Fibroblast of pulmonary artery (primary cell): ENCODE measurements around the gene TMC4.

Experiments
- DNase-seq: peaks from one replicate; pipeline ENCODE4 v3.0.0-alpha.2; 2010; ENCODE audit warnings: low read depth
- H3K4me3 ChIP-seq: replicated peaks from 2 replicates; pipeline ENCODE4 v1.5.1; 2011; ENCODE audit warnings: low read depth, mild to moderate bottlenecking, control low read depth, low read length, moderate library complexity
- TF ChIP-seq, protein P1 (sequence below): IDR thresholded peaks from 2 replicates; pipeline ENCODE4 v1.5.1; 2011; ENCODE audit warnings: mild to moderate bottlenecking, control low read depth, low read length, inconsistent platforms; ENCODE audit errors: missing control alignments

The TMC4 gene

DNA sequence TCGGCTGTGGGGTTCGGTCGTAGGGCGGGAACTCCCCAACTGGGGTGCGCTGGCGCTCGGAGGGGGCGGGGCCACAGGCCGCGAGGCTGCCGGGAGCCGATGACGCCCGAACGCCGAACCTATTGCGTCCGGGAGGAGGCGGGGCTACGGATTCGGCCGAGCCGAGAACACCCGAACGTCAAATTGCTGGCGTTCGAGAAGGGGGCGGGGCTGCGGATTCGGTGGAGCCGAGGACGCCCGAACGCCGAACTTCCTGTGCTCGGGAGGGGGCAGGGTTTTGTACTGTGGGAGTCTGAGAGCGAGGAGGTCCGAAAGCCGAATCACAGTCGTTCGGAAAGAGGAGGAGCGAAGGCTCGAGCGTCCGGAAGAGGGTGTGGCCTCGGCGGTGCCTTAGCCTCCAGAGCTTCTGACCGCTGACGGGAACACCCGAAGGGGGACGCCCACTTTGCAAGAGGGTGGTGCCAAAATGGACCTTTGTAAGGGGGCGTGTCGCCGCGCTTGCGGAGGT, 17.6 kb upstream of the TMC4 start:
- TF ChIP-seq, protein P1, sequence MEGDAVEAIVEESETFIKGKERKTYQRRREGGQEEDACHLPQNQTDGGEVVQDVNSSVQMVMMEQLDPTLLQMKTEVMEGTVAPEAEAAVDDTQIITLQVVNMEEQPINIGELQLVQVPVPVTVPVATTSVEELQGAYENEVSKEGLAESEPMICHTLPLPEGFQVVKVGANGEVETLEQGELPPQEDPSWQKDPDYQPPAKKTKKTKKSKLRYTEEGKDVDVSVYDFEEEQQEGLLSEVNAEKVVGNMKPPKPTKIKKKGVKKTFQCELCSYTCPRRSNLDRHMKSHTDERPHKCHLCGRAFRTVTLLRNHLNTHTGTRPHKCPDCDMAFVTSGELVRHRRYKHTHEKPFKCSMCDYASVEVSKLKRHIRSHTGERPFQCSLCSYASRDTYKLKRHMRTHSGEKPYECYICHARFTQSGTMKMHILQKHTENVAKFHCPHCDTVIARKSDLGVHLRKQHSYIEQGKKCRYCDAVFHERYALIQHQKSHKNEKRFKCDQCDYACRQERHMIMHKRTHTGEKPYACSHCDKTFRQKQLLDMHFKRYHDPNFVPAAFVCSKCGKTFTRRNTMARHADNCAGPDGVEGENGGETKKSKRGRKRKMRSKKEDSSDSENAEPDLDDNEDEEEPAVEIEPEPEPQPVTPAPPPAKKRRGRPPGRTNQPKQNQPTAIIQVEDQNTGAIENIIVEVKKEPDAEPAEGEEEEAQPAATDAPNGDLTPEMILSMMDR = no peak
- H3K4me3 ChIP-seq = peak overlapping the region; percentile 84
- DNase-seq = peak; percentile 100

DNA sequence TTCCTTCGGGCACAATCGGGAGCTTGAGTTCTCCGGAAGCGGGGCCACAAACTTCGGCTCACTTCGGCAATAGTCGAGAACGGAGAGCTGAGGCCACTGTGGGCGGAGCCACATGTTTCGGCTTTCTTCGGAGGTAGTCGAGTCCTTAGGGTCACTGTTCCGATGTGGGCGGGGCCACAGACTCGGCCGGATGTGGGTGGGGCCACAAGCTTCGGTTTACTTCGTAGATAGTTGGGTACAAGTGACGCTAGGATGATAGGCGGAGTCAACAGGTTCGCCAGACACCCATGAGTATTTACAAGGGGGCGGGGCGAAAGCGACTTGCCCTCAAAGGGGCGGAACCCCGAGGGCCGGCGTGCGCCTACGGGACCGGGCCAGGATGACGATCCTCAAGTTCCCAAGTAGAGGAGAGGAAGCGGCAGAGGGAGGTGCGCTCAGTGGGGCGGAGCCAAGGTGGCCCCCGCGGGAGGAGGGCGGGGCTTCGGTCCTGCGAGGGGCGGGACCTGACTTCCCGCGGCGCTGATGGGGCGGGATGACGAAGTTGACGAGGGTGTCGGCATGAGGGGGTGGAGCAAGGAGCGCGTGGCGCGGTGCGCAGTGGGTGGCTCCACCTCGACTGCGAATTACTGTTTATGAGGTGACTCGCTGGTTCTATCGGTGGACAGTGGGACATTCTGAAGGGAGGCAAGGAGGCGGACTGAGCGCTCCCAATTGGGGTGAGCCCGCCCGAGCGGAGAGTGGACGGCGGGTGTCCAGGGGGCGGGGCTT, 17.0 kb upstream of the TMC4 start:
- H3K4me3 ChIP-seq = peak overlapping the region; percentile 84

DNA sequence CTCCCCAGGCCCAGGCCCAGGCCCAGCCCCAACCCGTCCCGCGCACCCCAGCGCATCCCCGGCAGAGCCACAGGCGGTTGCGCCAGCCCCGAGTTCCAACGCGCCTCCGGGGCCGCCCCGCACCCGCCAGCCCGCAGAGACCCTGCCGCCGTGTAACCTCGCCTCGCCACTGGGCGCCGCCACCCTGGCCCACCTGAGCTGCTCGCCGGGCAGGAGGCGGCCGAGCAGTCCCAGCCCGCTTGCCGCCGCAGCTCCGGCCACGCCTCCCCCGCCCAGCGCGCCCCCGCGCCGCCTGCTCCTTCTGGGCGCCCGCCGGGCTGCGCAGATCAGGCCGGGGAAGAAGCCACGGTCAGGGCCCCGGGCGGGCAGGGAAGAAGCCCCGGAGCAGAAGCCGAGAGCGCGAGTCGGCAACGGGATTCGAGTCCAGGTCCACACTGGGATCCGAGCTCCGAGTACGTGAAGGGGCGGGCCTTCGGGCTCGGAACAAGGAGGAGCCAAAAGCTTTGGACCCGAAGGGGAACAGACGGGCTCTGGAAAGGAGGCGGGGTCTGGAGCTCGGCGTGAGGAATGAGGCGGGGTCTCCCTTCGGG, 16.3 kb upstream of the TMC4 start, which contains the start of gene MBOAT7:
Gene MBOAT7 (minus strand): TSS at position 436 of the 590 bp plus-strand sequence. CDS start 1,072 bp downstream, outside the sequence.
- TF ChIP-seq, protein P1 = no peak
- DNase-seq = no peak
- peak within 1 kb of the TSS; percentile 84 for H3K4me3 ChIP-seq

More for the DNA sequence above, 17.0 kb upstream of the TMC4 start:
- peak; percentile 100 for DNase-seq
- TF ChIP-seq, protein P1 = no peak

DNA sequence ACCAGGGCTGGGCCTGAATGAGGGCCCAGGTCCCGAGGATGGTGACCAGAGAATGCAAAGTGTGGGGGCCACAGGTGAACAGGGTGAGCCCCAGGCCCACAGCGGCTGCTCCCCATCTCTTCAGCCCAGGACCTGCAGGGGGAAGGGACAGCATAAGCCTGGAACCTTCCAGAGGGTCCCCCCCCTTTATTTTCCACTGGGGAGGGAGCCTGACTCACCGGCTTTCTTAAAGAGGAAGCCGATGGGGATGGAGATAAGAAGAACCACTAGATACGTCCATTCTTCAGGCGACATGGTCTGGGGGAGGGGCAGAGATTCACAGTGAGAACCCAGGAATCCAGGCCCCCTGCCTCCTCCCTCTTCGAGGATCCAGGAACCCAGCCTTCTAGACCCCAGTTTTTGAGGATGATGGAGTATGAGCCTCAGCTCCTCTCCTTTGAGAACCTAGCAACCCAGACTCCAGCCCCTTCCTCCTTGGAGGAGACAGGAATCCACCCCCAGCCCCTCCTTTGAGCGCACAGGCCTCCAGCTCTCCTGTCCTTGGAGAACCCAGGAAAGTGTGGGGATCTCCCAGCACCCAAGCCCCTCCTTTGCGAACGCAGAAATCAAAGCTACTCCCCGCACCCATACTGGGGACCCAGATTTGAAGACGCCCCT, 15.4 kb upstream of the TMC4 start:
- TF ChIP-seq, protein P1 = no peak
- peak overlapping the region; percentile 80 for H3K4me3 ChIP-seq
- DNase-seq = peak; percentile 42

DNA sequence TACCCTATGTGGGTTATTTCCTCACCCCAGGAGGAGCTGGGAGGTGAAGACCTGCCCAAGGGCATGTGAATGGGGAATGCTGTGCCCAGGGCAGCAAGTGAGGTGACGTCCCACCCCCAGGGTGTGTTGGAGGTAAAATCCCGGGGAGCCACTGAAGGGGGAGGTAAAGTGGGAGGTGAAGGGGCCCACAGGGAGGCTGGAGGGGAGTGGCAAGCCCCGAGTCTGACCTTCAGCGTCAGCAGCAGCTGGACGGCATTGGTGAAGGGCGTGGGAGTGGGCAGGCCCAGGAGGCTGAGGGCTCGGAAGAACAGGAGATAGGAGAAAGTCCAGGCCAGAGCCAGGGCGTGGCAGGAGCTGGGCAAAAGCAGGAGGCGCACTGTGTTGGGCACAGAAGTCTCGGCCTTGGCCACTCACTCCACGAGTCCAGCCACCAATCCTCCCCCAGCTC, 14.0 kb upstream of the TMC4 start:
- TF ChIP-seq, protein P1 = no peak
- H3K4me3 ChIP-seq = no peak overlapping the region
- no peak for DNase-seq

DNA sequence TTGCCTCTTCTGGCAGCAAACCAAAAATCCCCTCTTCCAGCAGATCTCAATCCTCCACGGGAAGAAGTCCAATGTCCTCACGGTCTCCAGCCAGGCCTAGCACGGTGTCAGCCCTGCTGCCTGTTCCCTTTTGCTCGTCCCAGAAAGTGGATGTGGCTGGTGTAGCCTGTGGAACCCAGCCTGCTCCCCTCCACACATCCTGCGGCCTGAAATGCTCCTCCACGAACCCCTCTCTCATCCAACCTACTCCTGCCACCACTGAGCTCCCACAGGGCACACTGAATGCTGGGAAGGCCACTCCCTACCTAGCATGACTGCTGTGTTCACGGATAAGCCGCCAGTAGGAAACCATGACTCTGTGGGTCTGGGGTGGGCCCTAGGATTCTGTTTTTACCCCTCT, 13.4 kb upstream of the TMC4 start:
- no peak overlapping the region for H3K4me3 ChIP-seq

More for the DNA sequence above, 13.4 kb upstream of the TMC4 start:
- TF ChIP-seq, protein P1 = no peak
- no peak for DNase-seq
